ENCODE measurements around the gene C3orf18.

GRCh38 chr3:50552598-50552997 lies 14.9 kb downstream of the C3orf18 start:
- TF ChIP-seq, protein P1, sequence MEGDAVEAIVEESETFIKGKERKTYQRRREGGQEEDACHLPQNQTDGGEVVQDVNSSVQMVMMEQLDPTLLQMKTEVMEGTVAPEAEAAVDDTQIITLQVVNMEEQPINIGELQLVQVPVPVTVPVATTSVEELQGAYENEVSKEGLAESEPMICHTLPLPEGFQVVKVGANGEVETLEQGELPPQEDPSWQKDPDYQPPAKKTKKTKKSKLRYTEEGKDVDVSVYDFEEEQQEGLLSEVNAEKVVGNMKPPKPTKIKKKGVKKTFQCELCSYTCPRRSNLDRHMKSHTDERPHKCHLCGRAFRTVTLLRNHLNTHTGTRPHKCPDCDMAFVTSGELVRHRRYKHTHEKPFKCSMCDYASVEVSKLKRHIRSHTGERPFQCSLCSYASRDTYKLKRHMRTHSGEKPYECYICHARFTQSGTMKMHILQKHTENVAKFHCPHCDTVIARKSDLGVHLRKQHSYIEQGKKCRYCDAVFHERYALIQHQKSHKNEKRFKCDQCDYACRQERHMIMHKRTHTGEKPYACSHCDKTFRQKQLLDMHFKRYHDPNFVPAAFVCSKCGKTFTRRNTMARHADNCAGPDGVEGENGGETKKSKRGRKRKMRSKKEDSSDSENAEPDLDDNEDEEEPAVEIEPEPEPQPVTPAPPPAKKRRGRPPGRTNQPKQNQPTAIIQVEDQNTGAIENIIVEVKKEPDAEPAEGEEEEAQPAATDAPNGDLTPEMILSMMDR (optimal IDR thresholded peaks at IDR 0.05 in 1 of 3, IDR thresholded peaks at IDR 0.05 in 1 of 3, conservative IDR thresholded peaks at IDR 0.05 in 1 of 3; ENCODE audit: extremely low read depth in 1 of 3, insufficient read depth in 2 of 3, low read length in 3 of 3) = no peak
- TF ChIP-seq EZH2 (IDR thresholded peaks at IDR 0.05; ENCODE audit: low read length) = no peak

Data from keratinocyte (primary cell).